ENCODE results near the gene PLEKHD1.

Gene PLEKHD1

GRCh38 chr14:69542311-69542710 lies 57.8 kb downstream of the PLEKHD1 start:
- TF ChIP-seq CTCF (IDR thresholded peaks at IDR 0.05; ENCODE audit: low read depth, low read length): no peak
- H3K4me3 ChIP-seq (replicated peaks in 1 of 2; ENCODE audit: low read depth in 2 of 2, low read length in 2 of 2): no peak overlapping the region
- no peak for DNase-seq (ENCODE audit: low read depth in 2 of 2)

GRCh38 chr14:69543341-69544115 lies 59.0 kb downstream of the PLEKHD1 start:
- no peak for TF ChIP-seq CTCF (IDR thresholded peaks at IDR 0.05; ENCODE audit: low read depth, low read length)
- DNase-seq (ENCODE audit: low read depth in 2 of 2): peak; percentile 94 to 98
- no peak overlapping the region for H3K4me3 ChIP-seq (replicated peaks in 1 of 2; ENCODE audit: low read depth in 2 of 2, low read length in 2 of 2)

GRCh38 chr14:69547701-69548348 lies 63.3 kb downstream of the PLEKHD1 start:
- peak; percentile 48 for TF ChIP-seq CTCF (IDR thresholded peaks at IDR 0.05; ENCODE audit: low read depth, low read length)
- H3K4me3 ChIP-seq (replicated peaks in 1 of 2; ENCODE audit: low read depth in 2 of 2, low read length in 2 of 2): no peak overlapping the region
- peak; percentile 12 to 20 for DNase-seq (ENCODE audit: low read depth in 2 of 2)

- no peak for DNase-seq (ENCODE audit: low read depth in 2 of 2)
- no peak for TF ChIP-seq CTCF (IDR thresholded peaks at IDR 0.05; ENCODE audit: low read depth, low read length)
Measured at GRCh38 chr14:69548566-69548965, 64.0 kb downstream of the PLEKHD1 start.

GRCh38 chr14:69551511-69551910 lies 67.0 kb downstream of the PLEKHD1 start:
- no peak for DNase-seq (ENCODE audit: low read depth in 2 of 2)
- H3K4me3 ChIP-seq (replicated peaks in 1 of 2; ENCODE audit: low read depth in 2 of 2, low read length in 2 of 2): no peak overlapping the region
- TF ChIP-seq CTCF (IDR thresholded peaks at IDR 0.05; ENCODE audit: low read depth, low read length): no peak

More at GRCh38 chr14:69548566-69548965, 64.0 kb downstream of the PLEKHD1 start:
- H3K4me3 ChIP-seq (replicated peaks in 1 of 2; ENCODE audit: low read depth in 2 of 2, low read length in 2 of 2): no peak overlapping the region

- no peak for TF ChIP-seq CTCF (IDR thresholded peaks at IDR 0.05; ENCODE audit: low read depth, low read length)
- peak; percentile 80 to 86 for DNase-seq (ENCODE audit: low read depth in 2 of 2)
- H3K4me3 ChIP-seq (replicated peaks in 1 of 2; ENCODE audit: low read depth in 2 of 2, low read length in 2 of 2): no peak overlapping the region
Measured at GRCh38 chr14:69553252-69553651, 68.7 kb downstream of the PLEKHD1 start.

All from cardiac fibroblast (primary cell).